Activated CD4-positive, alpha-beta T cell treated with anti-CD3 and anti-CD28 coated beads, Interleukin-2, Interleukin-4, amounts not matched to agents 100 ng/mL and 50 ng/mL, durations not matched to agents 16 hours and 8 hours (primary cell): ENCODE measurements around the gene DACT1.

Experiments
- DNase-seq: peaks from one replicate; pipeline ENCODE4 v3.0.0-alpha.2; 2020; ENCODE audit warnings: low spot score

The DACT1 gene

GRCh38 chr14:58666737-58667136 lies 29.0 kb downstream of the DACT1 start:
- DNase-seq: no peak

- no peak for DNase-seq
Measured at GRCh38 chr14:58667900-58668299, 30.1 kb downstream of the DACT1 start.

- DNase-seq: no peak
Measured at GRCh38 chr14:58668848-58669480, 31.2 kb downstream of the DACT1 start.

- DNase-seq: no peak
Measured at GRCh38 chr14:58669556-58670200, 31.9 kb downstream of the DACT1 start.

- DNase-seq: no peak
Measured at GRCh38 chr14:58671024-58671423, 33.3 kb downstream of the DACT1 start.

GRCh38 chr14:58671436-58671835 lies 33.7 kb downstream of the DACT1 start:
- DNase-seq: no peak

- no peak for DNase-seq
Measured at GRCh38 chr14:58673722-58674121, 36.0 kb downstream of the DACT1 start.

- DNase-seq: no peak
Measured at GRCh38 chr14:58677001-58677400, 39.2 kb downstream of the DACT1 start.

- DNase-seq: no peak
Measured at GRCh38 chr14:58677517-58677916, 39.8 kb downstream of the DACT1 start.

- no peak for DNase-seq
Measured at GRCh38 chr14:58677996-58678395, 40.2 kb downstream of the DACT1 start.

GRCh38 chr14:58680698-58681097 lies 42.9 kb downstream of the DACT1 start:
- DNase-seq: no peak

GRCh38 chr14:58687232-58687795 lies 49.6 kb downstream of the DACT1 start:
- DNase-seq: no peak

GRCh38 chr14:58690801-58691516 lies 53.2 kb downstream of the DACT1 start:
- DNase-seq: no peak

GRCh38 chr14:58693048-58693447 lies 55.3 kb downstream of the DACT1 start:
- DNase-seq: no peak

- no peak for DNase-seq
Measured at GRCh38 chr14:58695514-58695913, 57.8 kb downstream of the DACT1 start.

GRCh38 chr14:58697266-58697929 lies 59.6 kb downstream of the DACT1 start:
- no peak for DNase-seq
